ENCODE data around the gene OR51B2. TPM values are rescaled to one million over a fixed set of nuclear protein-coding genes. Genes with fewer than 3 reads are reported as not detected.

Gene OR51B2
- total RNA-seq, 1 donor from 2014 or later: not detected

DNA sequence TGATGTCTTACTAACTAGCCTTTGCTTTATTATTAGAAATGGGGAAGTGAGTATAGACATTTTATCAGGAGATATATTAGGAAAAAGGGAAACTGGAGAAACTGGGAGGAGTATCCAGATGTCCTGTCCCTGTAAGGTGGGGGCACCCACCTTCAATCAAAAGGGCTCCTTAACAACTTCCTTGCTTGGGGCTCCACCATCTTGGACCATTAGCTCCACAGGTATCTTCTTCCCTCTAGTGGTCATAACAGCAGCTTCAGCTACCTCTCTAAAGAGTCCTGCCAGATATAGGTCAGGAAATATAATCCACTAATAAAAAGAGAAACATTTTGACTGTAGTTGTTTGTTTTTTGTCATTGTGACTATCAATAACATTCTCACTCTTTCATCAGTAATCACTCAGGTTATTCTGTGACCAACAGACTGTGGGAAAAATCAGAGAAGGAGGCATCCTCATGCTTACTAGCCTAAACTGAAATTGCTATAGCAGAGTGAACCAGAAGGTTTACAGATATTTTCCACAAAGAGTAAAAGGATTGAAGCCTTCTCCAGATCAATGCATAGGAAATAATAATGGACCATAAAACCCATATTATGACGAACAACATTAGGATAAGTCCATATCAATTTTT is 32.8 kb downstream of the OR51B2 start:
- TF ChIP-seq, protein P1, sequence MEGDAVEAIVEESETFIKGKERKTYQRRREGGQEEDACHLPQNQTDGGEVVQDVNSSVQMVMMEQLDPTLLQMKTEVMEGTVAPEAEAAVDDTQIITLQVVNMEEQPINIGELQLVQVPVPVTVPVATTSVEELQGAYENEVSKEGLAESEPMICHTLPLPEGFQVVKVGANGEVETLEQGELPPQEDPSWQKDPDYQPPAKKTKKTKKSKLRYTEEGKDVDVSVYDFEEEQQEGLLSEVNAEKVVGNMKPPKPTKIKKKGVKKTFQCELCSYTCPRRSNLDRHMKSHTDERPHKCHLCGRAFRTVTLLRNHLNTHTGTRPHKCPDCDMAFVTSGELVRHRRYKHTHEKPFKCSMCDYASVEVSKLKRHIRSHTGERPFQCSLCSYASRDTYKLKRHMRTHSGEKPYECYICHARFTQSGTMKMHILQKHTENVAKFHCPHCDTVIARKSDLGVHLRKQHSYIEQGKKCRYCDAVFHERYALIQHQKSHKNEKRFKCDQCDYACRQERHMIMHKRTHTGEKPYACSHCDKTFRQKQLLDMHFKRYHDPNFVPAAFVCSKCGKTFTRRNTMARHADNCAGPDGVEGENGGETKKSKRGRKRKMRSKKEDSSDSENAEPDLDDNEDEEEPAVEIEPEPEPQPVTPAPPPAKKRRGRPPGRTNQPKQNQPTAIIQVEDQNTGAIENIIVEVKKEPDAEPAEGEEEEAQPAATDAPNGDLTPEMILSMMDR (IDR thresholded peaks at IDR 0.05): no peak
- TF ChIP-seq POLR2A (IDR thresholded peaks at IDR 0.05): no peak
- TF ChIP-seq POLR2AphosphoS5 (IDR thresholded peaks at IDR 0.05; ENCODE audit: insufficient read depth in 1 of 2, low read depth in 1 of 2): no peak
- Histone ChIP-seq H3K36me3 (no peaks in the 10 kb centered on the region), H3K4me1 (no peaks in the 10 kb centered on the region), H3K27ac (no peak overlapping the region), H3K9me3 (no peaks in the 10 kb centered on the region), H3K4me3 (no peak overlapping the region), H3K27me3 (no peaks in the 10 kb centered on the region)
- intact Hi-C loops (cut with DNase I): no loop called here
- DNase-seq (ENCODE audit: extremely low spot score in 2 of 2): no peak

DNA sequence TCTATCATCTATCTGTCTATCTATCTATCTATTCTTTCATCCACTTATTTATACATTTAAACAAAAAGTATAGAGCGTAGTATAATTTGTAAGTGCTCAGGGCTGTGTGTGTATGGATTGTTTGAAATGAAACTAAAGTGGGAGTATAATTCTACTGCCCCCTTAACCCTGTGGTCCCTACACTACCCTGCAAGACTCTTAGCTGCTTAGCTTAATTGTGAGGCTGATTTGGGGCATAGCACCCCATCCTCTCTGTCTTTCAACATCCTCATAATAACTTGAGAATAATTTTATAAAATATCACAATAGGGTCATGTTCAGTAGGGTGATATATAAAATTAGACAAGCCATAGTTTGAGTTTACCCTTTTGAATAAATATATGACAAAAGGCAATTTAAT is 34.0 kb downstream of the OR51B2 start:
- intact Hi-C loops (cut with DNase I): no loop called here
- no peak overlapping the region for H3K4me3 ChIP-seq
- TF ChIP-seq POLR2AphosphoS5 (IDR thresholded peaks at IDR 0.05; ENCODE audit: insufficient read depth in 1 of 2, low read depth in 1 of 2): no peak
- TF ChIP-seq, protein P1 (IDR thresholded peaks at IDR 0.05): no peak
- H3K27ac ChIP-seq: no peak overlapping the region
- DNase-seq (ENCODE audit: extremely low spot score in 2 of 2): no peak
- no peaks in the 10 kb centered on the region for H3K27me3 ChIP-seq
- no peaks in the 10 kb centered on the region for H3K4me1 ChIP-seq
- H3K36me3 ChIP-seq: no peaks in the 10 kb centered on the region
- no peaks in the 10 kb centered on the region for H3K9me3 ChIP-seq

DNA sequence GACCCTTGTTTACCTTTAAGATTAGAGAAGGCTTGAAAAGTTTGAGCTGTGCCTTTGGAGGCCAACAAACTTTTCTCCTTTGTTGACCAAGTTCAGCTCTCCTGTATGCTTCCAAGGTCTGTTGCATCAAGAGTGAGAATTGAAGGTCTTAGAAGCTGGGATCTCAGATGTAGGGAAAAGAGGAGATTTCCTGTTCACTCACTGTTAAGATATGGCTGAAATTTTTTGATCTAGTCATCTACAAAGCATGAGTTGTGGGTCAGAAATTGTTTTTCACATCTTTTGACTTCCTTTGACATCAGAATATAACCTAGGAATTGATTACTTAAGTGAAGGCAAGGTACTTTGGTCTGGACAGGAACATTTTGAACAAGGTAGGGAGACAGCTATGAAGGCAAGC is 34.4 kb downstream of the OR51B2 start:
- DNase-seq (ENCODE audit: extremely low spot score in 2 of 2): no peak
- no peaks in the 10 kb centered on the region for H3K9me3 ChIP-seq
- no peaks in the 10 kb centered on the region for H3K4me1 ChIP-seq
- intact Hi-C loops (cut with DNase I): no loop called here
- H3K4me3 ChIP-seq: no peak overlapping the region
- H3K27me3 ChIP-seq: no peaks in the 10 kb centered on the region
- no peaks in the 10 kb centered on the region for H3K36me3 ChIP-seq
- H3K27ac ChIP-seq: no peak overlapping the region
- TF ChIP-seq, protein P1 (IDR thresholded peaks at IDR 0.05): no peak
- TF ChIP-seq POLR2A (IDR thresholded peaks at IDR 0.05) (no peak), POLR2AphosphoS5 (IDR thresholded peaks at IDR 0.05; ENCODE audit: insufficient read depth in 1 of 2, low read depth in 1 of 2) (no peak)

DNA sequence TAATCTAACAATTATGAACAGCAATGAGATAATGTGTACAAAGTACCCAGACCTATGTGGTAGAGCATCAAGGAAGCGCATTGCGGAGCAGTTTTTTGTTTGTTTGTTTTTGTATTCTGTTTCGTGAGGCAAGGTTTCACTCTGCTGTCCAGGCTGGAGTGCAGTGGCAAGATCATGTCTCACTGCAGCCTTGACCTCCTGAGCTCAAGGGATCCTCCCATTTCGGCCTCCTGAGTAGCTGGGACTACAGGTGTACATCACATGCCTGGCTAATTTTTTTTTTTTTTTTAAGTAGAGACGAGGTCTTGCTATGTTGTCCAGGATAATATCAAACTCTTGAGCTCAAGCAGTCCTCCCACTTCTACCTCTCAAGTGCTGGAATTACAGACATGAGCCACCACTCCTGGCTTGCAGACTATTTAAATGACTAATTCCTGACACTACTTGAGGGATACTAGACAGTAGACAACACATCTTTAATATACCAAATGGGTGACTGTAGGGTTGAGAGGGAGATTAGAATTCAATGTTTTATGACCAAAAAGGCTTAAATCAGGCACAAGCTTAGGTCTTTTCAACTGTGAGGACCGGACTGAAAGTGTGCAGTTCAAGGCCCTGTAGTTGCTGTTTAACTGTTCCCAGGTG is 35.1 kb downstream of the OR51B2 start:
- TF ChIP-seq POLR2A (IDR thresholded peaks at IDR 0.05): no peak
- no peak for TF ChIP-seq POLR2AphosphoS5 (IDR thresholded peaks at IDR 0.05; ENCODE audit: insufficient read depth in 1 of 2, low read depth in 1 of 2)
- TF ChIP-seq, protein P1 (IDR thresholded peaks at IDR 0.05): no peak
- intact Hi-C loops (cut with DNase I): no loop called here
- Histone ChIP-seq H3K36me3 (no peaks in the 10 kb centered on the region), H3K27ac (no peak overlapping the region), H3K9me3 (no peaks in the 10 kb centered on the region), H3K27me3 (no peaks in the 10 kb centered on the region), H3K4me3 (no peak overlapping the region), H3K4me1 (no peaks in the 10 kb centered on the region)
- DNase-seq (ENCODE audit: extremely low spot score in 2 of 2): no peak
